HG03066 (cell line): Measurements from ENCODE around the gene HCN3.

ENCODE experiments used
- ATAC-seq: cut with Tn5 transposase; IDR thresholded peaks from one replicate; pipeline ENCODE4 v1.9.1; 2021; ENCODE audit warnings: low read depth; ENCODE audit not compliant: unreplicated experiment

HCN3 gene

GRCh38 chr1:155253797-155254196, 23.5 kb upstream of the HCN3 start:
- ATAC-seq: no peak

DNA sequence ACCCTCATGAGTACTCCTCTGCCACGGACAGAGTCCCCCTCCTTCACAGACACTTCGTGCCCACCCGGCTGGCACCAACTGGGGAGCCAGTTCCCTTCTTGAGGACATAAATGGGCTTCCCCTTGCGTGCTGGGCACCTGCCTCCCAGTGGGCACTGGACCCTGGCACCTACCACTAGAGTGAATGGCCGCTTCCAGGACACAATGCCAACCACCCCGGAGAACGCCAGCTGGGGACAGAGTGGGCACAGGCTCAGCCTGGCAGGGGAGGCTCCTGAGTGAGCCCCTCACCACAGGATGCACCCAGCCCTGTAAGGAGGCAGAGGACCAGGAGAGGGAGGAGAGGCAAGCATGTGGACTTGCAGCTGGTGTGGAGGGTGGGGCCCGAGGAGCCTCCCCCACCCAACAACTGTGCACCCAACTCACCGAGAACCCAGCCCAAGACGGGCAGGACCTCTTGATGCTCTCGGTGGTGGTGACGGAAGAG, 23.0 kb upstream of the HCN3 start:
- no peak for ATAC-seq

DNA sequence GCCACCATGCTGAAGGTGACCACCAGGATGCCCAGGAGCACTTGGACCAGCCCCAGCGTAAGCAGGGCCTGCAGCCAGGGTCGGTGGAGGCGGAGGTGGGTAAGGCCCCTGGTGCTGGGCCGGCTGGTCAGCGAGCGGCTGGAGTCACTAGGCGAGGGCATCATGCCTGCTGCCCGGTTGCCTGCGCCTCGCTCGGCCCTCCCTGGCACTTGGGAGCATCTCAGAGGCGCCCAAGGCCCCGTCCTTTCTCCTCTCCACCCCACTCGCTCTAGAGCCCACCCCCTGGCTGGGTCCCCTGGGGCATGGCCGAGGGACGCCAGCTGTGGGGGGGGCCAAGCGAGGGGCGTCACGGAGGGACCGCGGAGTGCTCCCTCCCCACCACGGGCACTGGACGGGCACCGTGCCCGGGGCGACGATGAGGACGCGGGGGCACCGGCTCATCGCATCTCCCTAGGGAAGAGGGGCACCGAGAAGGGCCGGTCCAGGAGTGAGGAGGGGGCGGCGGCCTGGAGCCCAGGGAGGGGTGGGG, 22.5 kb upstream of the HCN3 start:
- no peak for ATAC-seq

DNA sequence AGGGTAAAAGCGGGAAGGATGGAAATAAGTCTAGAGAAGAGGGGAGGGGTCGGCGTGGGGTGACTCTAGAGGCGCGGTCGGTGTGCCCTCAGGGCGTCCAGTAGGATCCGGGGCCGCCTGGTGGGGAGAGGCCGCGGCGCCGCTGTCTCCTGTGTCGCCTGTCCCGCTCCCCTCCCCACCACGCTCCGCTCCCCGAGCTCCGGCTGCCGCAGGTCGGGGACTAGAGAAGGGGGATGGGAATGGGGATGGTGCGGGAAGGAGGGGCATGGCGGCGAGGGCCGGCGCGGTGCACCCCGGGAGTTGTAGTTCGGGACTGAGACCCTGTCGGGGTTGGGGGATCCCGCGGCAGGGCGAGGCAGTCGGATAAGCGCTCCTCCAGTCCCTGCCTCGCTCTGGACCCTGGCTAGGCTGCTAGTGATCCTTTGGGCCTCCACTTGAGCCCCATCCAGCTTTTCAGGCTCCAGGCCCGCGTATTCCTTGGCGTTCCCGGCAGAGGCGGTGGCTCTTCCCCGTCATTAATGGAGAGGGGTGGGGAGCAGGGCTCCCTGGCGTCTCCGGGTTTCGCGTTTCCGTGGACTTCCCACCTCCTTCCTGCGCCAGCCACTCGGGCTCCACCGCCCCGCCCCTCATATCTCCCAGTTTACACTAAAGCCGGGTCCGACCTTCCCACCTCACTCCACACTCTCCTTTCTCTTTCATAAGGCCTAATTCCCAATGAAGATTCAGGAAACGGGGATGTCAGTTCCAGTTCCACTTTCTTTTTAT, 21.8 kb upstream of the HCN3 start, which contains the start of gene ENTREP3:
TSS of gene ENTREP3 (minus strand) at position 241 of the 765 bp plus-strand sequence. CDS start 606 bp downstream, outside the sequence.
- peak; percentile 50 for ATAC-seq

GRCh38 chr1:155256058-155256852, 21.0 kb upstream of the HCN3 start:
- ATAC-seq: no peak

DNA sequence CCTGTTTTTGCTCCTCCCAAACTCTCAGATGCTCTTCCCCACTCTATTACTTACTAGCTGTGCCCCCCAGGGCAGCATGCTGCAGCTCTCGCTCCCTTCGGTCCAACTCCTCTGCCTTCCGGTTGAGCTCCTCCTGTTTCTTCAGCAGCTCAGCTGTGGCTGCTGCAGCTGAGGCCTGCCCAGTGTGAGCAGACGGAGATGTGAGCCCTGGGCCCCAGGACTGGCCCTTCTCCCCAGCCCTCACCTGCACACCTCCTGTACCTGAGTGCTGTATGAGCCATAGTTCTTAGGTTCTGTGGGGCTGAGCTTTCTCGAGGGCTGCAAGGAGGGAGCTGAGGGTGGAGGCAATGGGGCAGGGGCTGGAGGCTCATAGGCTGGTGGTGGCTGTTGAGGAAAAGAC, 17.0 kb upstream of the HCN3 start:
- ATAC-seq: no peak

DNA sequence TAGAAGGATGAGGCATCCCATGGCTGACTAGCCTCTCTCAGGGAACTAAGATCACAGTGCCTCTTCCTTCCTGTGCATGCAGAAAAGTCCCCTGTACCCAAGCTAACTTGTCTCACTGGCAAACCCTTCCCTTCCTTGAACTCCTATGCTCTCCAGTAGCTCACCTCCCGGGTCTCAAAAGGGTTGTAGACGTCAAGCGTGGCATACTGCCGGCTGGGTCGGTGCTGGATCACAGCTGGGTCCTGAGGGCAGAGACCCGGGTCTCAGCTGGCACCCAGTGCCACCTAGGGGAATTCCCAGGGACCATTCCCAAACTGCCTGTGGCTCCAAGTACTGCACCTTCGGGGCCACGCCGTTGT, 15.8 kb upstream of the HCN3 start:
- no peak for ATAC-seq

DNA sequence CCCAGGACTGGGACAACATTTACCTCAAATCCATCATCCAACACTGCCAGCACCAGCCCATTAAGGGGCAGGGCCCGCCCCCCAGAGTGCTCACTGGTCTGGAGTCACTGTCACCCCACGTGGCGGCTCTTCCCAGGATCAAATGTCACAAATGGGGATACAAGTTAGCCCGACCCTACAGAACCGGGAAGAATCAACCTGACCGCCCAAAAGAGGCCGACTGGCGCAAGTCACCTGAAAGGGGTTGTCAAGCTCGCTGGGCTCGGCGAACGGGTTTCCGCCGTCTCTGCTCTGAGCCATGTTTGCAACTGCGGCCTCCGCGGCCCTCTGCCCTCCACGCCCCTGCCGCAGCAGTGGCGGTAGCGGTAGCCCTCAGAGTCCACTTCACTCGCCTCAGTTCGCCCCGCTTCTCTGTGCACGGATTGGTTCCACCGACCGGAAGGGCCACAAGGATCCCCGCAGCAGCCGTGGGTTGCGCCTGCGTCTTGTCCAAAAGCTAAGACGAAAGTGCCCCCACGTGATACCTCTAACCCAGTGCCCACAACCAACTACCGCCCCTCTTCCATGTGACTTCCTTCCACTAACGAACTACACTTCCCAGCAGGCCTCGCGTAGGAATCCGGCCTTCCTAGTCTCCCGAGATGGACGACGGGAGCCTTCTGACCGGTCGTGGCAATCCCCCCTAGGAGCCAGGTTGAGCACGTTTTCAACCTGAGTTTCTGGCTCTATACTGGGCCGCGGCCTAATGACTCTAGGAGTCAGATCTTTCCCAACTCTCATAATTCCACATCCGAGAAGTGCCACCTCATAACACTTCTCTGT, 15.2 kb upstream of the HCN3 start, which contains the start of gene SCAMP3:
TSS of gene SCAMP3 (minus strand) at position 509 of the 822 bp plus-strand sequence. CDS start at position 300, 209 bp downstream.
- ATAC-seq: peak; percentile 98

DNA sequence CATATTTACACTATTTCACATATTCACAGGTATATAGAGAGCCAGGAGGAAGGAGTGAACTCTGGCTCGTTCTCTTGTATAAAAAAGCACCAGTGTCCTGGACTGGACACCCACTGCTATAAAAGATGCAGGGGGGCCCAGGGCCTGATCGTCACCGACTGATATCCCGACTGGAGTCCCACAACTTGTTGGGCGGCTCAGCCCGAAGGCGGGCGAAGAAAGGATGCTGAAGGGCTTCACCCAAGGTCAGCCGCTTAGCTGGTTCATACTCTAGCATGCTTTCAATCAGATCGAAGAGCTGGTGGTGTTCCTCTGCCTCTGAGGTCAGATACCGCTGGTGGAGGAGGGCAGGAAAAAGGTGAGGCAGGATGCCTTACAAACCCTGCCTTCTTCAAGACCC, 14.2 kb upstream of the HCN3 start:
- ATAC-seq: no peak

GRCh38 chr1:155266553-155266952, 10.7 kb upstream of the HCN3 start:
- no peak for ATAC-seq

DNA sequence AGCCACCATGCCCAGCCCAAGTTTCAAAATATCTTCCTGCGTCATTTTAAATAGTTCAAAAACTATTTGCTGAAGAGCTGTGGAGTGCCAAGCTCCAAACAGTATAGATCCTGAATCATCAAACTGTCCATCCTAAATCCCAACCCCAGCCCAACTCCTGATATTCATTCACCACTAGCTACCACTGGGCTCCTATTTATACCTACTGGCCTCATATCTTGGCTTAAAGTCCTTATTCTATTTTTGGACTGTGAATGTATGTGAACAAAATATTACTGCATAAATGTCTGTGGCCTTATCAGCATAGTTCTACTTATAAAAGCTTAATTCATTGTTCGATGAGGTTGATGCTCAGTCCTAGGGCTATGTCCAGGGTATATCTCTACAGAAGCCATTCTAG, 9.9 kb upstream of the HCN3 start:
- no peak for ATAC-seq

- ATAC-seq: no peak
Observed at GRCh38 chr1:155268630-155269029, 8.6 kb upstream of the HCN3 start.

DNA sequence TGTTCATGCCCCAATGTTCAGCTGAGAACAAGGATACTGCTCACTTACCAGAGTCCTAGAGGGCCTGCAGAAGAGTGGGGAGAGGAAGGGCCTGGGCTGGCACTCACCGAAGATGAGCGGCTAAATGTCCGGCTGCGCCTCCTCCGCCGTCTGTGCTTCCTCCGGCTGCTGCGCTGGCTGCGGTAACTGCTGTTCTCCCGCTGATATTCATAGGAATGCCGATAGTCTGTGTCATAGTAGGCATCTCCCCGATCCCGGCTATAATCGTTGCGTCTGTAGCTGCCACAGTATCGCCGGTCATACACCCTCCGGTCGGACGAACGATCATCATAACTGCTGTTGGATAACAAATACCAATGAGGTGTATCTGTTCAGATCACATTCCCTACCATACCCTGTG, 7.9 kb upstream of the HCN3 start:
- ATAC-seq: no peak

- peak; percentile 21 for ATAC-seq
Observed at GRCh38 chr1:155272466-155273342, 4.6 kb upstream of the HCN3 start.

DNA sequence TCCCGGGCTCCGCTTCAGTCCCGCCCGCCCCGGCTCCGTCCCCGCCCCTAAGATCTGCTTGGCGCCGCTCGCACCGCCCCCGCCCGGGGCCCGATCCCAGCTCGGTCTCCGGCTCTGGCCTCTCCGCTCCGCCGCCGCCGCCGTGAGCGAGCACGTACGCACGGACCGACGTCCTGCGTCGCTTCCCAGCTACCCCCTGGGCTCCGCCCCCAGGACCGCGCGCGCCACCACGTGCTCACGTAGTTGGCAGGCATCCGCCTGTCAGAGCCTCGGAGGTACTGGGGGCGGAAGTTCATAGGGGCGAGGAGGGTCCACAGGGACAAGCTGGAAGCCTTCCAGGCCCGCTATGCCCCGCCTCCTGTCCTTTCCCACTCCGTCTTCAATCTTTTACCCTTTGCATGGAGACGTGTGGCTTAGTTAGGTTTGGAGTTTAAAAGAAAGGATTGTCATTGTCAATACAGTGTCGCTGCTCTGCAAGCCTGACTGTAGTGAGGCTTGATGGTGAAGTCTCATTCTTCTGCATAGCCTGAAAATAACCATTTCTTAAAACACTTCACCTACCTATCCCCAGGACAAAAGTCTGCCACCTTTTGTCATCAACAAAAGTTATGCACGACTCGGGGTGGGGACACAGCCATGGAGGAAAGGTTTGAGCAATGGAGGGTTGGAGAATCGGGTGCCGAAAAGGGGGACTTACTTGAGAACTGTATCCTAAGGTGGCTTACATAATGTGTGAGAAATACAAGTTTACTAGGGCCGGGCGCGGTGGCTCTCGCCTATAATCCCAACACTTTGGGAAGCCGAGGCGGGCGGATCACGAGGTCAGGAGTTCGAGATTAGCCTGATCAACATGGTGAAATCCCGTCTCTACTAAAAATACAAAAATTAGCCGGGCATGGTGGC, 3.7 kb upstream of the HCN3 start, which contains the start of gene CLK2:
TSS of gene CLK2 (minus strand) at position 162 of the 903 bp plus-strand sequence. CDS start 2,527 bp downstream, outside the sequence.
- ATAC-seq: peak; percentile 68

DNA sequence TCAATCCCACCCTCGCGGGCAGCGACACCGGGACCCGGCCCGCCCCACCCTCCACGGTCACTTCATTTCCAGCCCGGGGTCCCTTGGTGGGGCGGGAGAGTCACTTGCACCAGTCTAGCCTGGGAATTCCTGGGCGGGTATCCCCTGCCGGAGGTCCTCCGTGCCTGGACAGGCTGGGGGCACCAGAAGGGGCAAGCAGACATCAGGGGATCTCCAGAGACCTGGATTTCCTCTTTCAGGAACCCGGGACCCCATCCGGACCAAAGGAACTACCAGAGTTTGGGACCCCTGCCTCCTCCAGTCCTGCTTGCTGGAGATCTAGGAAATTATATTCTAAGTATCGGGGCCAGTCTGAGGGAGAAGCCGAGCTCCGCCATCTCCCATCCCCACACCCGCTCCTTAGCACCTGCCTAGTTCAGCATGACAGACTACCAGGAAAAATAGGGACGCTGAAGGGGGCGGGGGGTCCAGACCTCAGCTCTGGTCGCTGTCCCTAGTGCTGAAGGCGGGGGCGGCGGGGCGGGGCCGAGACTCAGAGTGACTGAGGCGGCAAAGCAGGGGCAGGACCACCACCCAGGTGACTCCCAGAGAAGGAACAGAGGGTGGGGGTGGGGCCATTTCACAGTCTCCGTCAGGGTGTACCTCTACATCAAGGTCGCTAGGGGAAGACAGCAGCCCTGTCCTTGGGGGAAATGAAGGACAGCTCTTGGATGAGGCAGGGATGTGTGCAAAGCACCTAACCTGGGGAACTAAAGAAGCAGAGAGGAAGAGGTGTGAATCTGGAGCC, 832 bp downstream of the HCN3 start:
- no peak for ATAC-seq

DNA sequence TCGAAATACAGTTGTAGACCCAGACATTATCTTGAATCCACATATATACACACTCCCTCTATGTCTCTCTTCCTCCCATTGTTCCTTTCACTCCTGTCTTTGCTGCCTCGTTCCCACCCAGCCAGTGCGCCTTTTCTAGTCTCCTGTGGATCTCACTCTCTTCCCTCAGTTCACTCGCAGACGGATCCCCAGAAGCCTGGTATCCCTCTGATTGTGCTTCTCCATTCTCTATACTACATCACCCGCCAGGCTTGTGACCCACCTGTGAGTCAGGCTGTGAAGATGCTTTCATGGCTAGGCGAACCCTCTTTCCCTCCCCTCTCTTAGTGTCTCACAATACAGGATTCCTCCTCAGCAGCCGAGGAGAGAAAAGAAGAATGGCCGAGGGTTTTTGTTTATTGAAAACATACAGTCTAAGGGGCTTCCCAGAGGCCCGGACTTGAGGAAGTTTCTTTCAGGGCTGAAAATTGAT, 1.5 kb downstream of the HCN3 start:
- ATAC-seq: no peak
